H9 (cell line): ENCODE measurements around the gene PLEK. TPM values are rescaled to one million over a fixed set of nuclear protein-coding genes. Genes with fewer than 3 reads are reported as not detected.

Source experiments
- DNase-seq: peaks from one replicate; pipeline ENCODE4 v3.0.0-alpha.2; 2017
- H2AFZ ChIP-seq: one replicate; pipeline ENCODE4 v1.6.1; 2013; ENCODE audit warnings: mild to moderate bottlenecking, low read length, control low read depth, moderate library complexity
- H2AK5ac ChIP-seq: 2 replicates; pipeline ENCODE4 v1.6.1; 2013; ENCODE audit warnings: low read length, control low read depth, mixed read lengths; ENCODE audit not compliant: insufficient read length
- H2BK120ac ChIP-seq: one replicate; pipeline ENCODE4 v1.6.1; 2013; ENCODE audit warnings: low read depth, mild to moderate bottlenecking, low read length, control low read depth, inconsistent platforms; ENCODE audit not compliant: poor library complexity, severe bottlenecking
- H2BK12ac ChIP-seq: 2 replicates; pipeline ENCODE4 v1.6.1; 2013; ENCODE audit warnings: low read length, control low read depth, mixed read lengths, low read depth; ENCODE audit not compliant: insufficient read length
- H2BK15ac ChIP-seq: 2 replicates; pipeline ENCODE4 v1.6.1; 2013; ENCODE audit warnings: low read depth, low read length, control low read depth
- H2BK20ac ChIP-seq: one replicate; pipeline ENCODE4 v1.6.1; 2013; ENCODE audit warnings: low read depth, mild to moderate bottlenecking, low read length, control low read depth, inconsistent platforms; ENCODE audit not compliant: poor library complexity, severe bottlenecking
- H2BK5ac ChIP-seq: 2 replicates; pipeline ENCODE4 v1.6.1; 2013; ENCODE audit warnings: low read length, control low read depth, mixed read lengths; ENCODE audit not compliant: insufficient read length
- H3K14ac ChIP-seq: 2 replicates; pipeline ENCODE4 v1.6.1; 2013; ENCODE audit warnings: low read length, control low read depth; ENCODE audit not compliant: insufficient read depth
- H3K18ac ChIP-seq: 2 replicates; pipeline ENCODE4 v1.6.1; 2013; ENCODE audit warnings: low read depth, mild to moderate bottlenecking, mixed read lengths, low read length, control low read depth; ENCODE audit not compliant: insufficient read length
- H3K23ac ChIP-seq: 2 replicates; pipeline ENCODE4 v1.6.1; 2013; ENCODE audit warnings: low read length, control low read depth, mixed read lengths, low read depth; ENCODE audit not compliant: insufficient read length
- H3K23me2 ChIP-seq: 2 replicates; pipeline ENCODE4 v1.6.1; 2013; ENCODE audit warnings: low read depth, mild to moderate bottlenecking, mixed read lengths, low read length, control low read depth; ENCODE audit not compliant: insufficient read length, poor library complexity, severe bottlenecking
- H3K27ac ChIP-seq: 2 replicates; pipeline ENCODE4 v1.5.1; 2013; ENCODE audit warnings: low read length, control low read depth, mixed read lengths, low read depth; ENCODE audit not compliant: insufficient read length
- H3K27me3 ChIP-seq: 2 replicates; pipeline ENCODE4 v1.6.1; 2013; ENCODE audit warnings: low read length, control low read depth, inconsistent platforms; ENCODE audit not compliant: insufficient read depth
- H3K4ac ChIP-seq: 2 replicates; pipeline ENCODE4 v1.6.1; 2013; ENCODE audit warnings: low read depth, mild to moderate bottlenecking, control low read depth, inconsistent platforms, low read length, moderate library complexity
- H3K4me1 ChIP-seq: 2 replicates; pipeline ENCODE4 v1.6.1; 2013; ENCODE audit warnings: low read length, control low read depth, inconsistent platforms; ENCODE audit not compliant: insufficient read depth
- H3K4me2 ChIP-seq: 2 replicates; pipeline ENCODE4 v1.6.1; 2013; ENCODE audit warnings: low read length, control low read depth, mixed read lengths; ENCODE audit not compliant: insufficient read length, insufficient read depth
- H3K56ac ChIP-seq: 2 replicates; pipeline ENCODE4 v1.6.1; 2013; ENCODE audit warnings: low read depth, mild to moderate bottlenecking, mixed read lengths, low read length, control low read depth; ENCODE audit not compliant: insufficient read length
- H3K79me1 ChIP-seq: 2 replicates; pipeline ENCODE4 v1.6.1; 2013; ENCODE audit warnings: low read depth, mild to moderate bottlenecking, moderate library complexity, low read length, control low read depth, inconsistent platforms; ENCODE audit not compliant: insufficient read depth, poor library complexity, severe bottlenecking
- H3K79me2 ChIP-seq: 2 replicates; pipeline ENCODE4 v1.6.1; 2013; ENCODE audit warnings: low read length, control low read depth, inconsistent platforms; ENCODE audit not compliant: insufficient read depth
- H3K9ac ChIP-seq: 2 replicates; pipeline ENCODE4 v1.6.1; 2013; ENCODE audit warnings: low read length, control low read depth, mixed read lengths; ENCODE audit not compliant: insufficient read length; ENCODE audit errors: extremely low read depth
- H3K9me3 ChIP-seq: one replicate; pipeline ENCODE4 v1.6.1; 2013; ENCODE audit warnings: low read depth, low read length, inconsistent platforms; ENCODE audit not compliant: control insufficient read depth
- H3T11ph ChIP-seq: one replicate; pipeline ENCODE4 v1.6.1; 2013; ENCODE audit warnings: mild to moderate bottlenecking, low read length, control low read depth, inconsistent platforms
- H4K20me1 ChIP-seq: one replicate; pipeline ENCODE4 v1.6.1; 2013; ENCODE audit not compliant: control insufficient read depth, insufficient read length, insufficient read depth
- H4K5ac ChIP-seq: 2 replicates; pipeline ENCODE4 v1.6.1; 2013; ENCODE audit warnings: low read depth, mild to moderate bottlenecking, mixed read lengths, low read length, control low read depth; ENCODE audit not compliant: insufficient read length
- H4K8ac ChIP-seq: replicated peaks from 2 replicates; pipeline ENCODE4 v1.6.1; 2013; ENCODE audit warnings: low read length, control low read depth, mixed read lengths, low read depth; ENCODE audit not compliant: insufficient read length
- H4K91ac ChIP-seq: 2 replicates; pipeline ENCODE4 v1.6.1; 2013; ENCODE audit warnings: low read depth, mild to moderate bottlenecking, moderate library complexity, mixed read lengths, low read length, control low read depth; ENCODE audit not compliant: insufficient read length
- H3K27ac Mint-ChIP-seq, 3 experiments: 2 replicates in 2 of 3; 3 replicates in 1 of 3; pipeline ENCODE4 v1.8.0; 2020 to 2021; ENCODE audit warnings: mixed read lengths in 3 of 3, mild to moderate bottlenecking in 1 of 3, moderate library complexity in 1 of 3
- H3K27me3 Mint-ChIP-seq: 2 replicates; pipeline ENCODE4 v1.8.0; 2021; ENCODE audit warnings: low read depth, mild to moderate bottlenecking, moderate library complexity, mixed read lengths
- H3K36me3 Mint-ChIP-seq, 3 experiments: 2 replicates in 2 of 3; 3 replicates in 1 of 3; pipeline ENCODE4 v1.8.0; 2020 to 2021; ENCODE audit warnings: low read depth in 3 of 3, mixed read lengths in 3 of 3; ENCODE audit not compliant: insufficient read depth in 1 of 3
- H3K4me1 Mint-ChIP-seq, 2 experiments: 2 replicates each; pipeline ENCODE4 v1.8.0; 2020; ENCODE audit warnings: mixed read lengths in 2 of 2
- H3K4me3 Mint-ChIP-seq, 2 experiments: 2 replicates in 1 of 2; 3 replicates in 1 of 2; pipeline ENCODE4 v1.8.0; 2020 to 2021; ENCODE audit warnings: mild to moderate bottlenecking in 2 of 2, mixed read lengths in 2 of 2, moderate library complexity in 1 of 2
- H3K9me3 Mint-ChIP-seq, 2 experiments: 2 replicates in 1 of 2; 3 replicates in 1 of 2; pipeline ENCODE4 v1.8.0; 2020; ENCODE audit warnings: mild to moderate bottlenecking in 2 of 2, mixed read lengths in 2 of 2, moderate library complexity in 1 of 2
- CTCF ChIP-seq: fragments of 200-600 bp; sonication (generic); conservative IDR thresholded peaks from 3 replicates; pipeline ENCODE4 v1.8.0; 2021; ENCODE audit warnings: antibody characterized with exemption, mild to moderate bottlenecking
- WGBS: extraction: QIAGEN DNeasy Blood & Tissue Kit; methylation state at CpG from one replicate; pipeline ENCODE4 v1.1.7; 2013; ENCODE audit warnings: missing lambda C conversion rate, low lambda C conversion rate, mixed read lengths; ENCODE audit not compliant: insufficient read length; ENCODE audit errors: extremely low coverage; 5-methylcytosine and 5-hydroxymethylcytosine counted together
- total RNA-seq: library from RNA; stranded (reverse); gene quantifications from 2 replicates; pipeline ENCODE4 v1.2.1, GENCODE V29; 2021

The PLEK gene
- total RNA-seq, 1 experiment from 2014 or later = not detected

GRCh38 chr2:68432696-68433658 is 67.9 kb downstream of the PLEK start:
- no peak overlapping the region for H3K23ac ChIP-seq

More at GRCh38 chr2:68432696-68433658, 67.9 kb downstream of the PLEK start:
- Histone ChIP-seq H4K5ac (no peak overlapping the region), H3K9ac (no peak overlapping the region), H2BK12ac (no peak overlapping the region), H3K9me3 (no peaks in the 10 kb centered on the region), H2BK5ac (no peak overlapping the region), H3K56ac (no peak overlapping the region), H4K8ac (no peak overlapping the region), H2AFZ (no peak overlapping the region), H2AK5ac (no peak overlapping the region), H3K14ac (no peak overlapping the region), H3T11ph (no peak overlapping the region), H2BK120ac (no peak overlapping the region), H2BK20ac (no peak overlapping the region), H3K4ac (no peak overlapping the region), H4K20me1 (no peaks in the 10 kb centered on the region), H4K91ac (no peak overlapping the region), H3K27ac (no peak overlapping the region), H3K79me1 (no peaks in the 10 kb centered on the region), H3K4me1 (no peaks in the 10 kb centered on the region; the same call in 1 of the 2 replicates), H3K79me2 (no peaks in the 10 kb centered on the region), H3K27me3 (no peaks in the 10 kb centered on the region), H3K4me2 (no peak overlapping the region), H2BK15ac (no peak overlapping the region), H3K23me2 (no peaks in the 10 kb centered on the region), H3K18ac (no peak overlapping the region)
- Mint-ChIP-seq H3K36me3 (no peaks in the 10 kb centered on the region), H3K4me3 (no peak overlapping the region), H3K27me3 (no peaks in the 10 kb centered on the region), H3K4me1 (peaks cover 0 to 10% of the 10 kb centered on the region in 2 experiments; a peak in 3 of 4 replicates), H3K27ac (no peak overlapping the region), H3K9me3 (no peaks in the 10 kb centered on the region; a peak in 2 of 5 replicates)
- TF ChIP-seq CTCF = no peak
- no CpG with 5 or more reads among the region's 14 CpGs for WGBS
- no peak for DNase-seq
